H1 (cell line): Measurements from ENCODE around the gene PSD2. TPM values are rescaled to one million over a fixed set of nuclear protein-coding genes. Genes with fewer than 3 reads are reported as not detected.

ENCODE experiments used
- CTCF ChIA-PET: fragments of 300-600 bp; sonication (Branson Sonifier 250); formaldehyde crosslinking; loops from one replicate; lab custom pipeline; 2021; ENCODE audit not compliant: partially characterized antibody; lab: Charles Lee
- POLR2A ChIA-PET: fragments of 300-600 bp; sonication (Branson Sonifier 250); formaldehyde crosslinking; loops from one replicate; lab custom pipeline; 2021; ENCODE audit warnings: inconsistent platforms; ENCODE audit not compliant: partially characterized antibody; lab: Charles Lee
- DNase-seq, 2 experiments: peaks; one replicate each; pipeline versions ENCODE4 v3.0.0 to v3.0.0-alpha.2; 2010 to 2022; ENCODE audit warnings: low spot score in 2 of 2, low read depth in 1 of 2, mixed read lengths in 1 of 2
- FAIRE-seq: peaks from 2 replicates; lab custom pipeline; 2011; peaks lifted over from hg19 to GRCh38; lab: Jason Lieb, UNC
- H2AFZ ChIP-seq: 2 replicates; pipeline ENCODE4 v1.8.1; 2012; ENCODE audit warnings: low read length, inconsistent platforms
- H2AK5ac ChIP-seq: 2 replicates; pipeline ENCODE4 v1.6.1; 2013; ENCODE audit warnings: low read depth, low read length
- H2BK120ac ChIP-seq: replicated peaks from 2 replicates; pipeline ENCODE3; 2013; ENCODE audit warnings: low read depth, low read length, inconsistent platforms
- H2BK12ac ChIP-seq: 2 replicates; pipeline ENCODE4 v1.6.1; 2013; ENCODE audit warnings: low read depth, low read length
- H2BK15ac ChIP-seq: 2 replicates; pipeline ENCODE4 v1.6.1; 2013; ENCODE audit warnings: low read length
- H2BK20ac ChIP-seq: 2 replicates; pipeline ENCODE4 v1.6.1; 2013; ENCODE audit warnings: low read length
- H2BK5ac ChIP-seq: 2 replicates; pipeline ENCODE4 v1.6.1; 2013; ENCODE audit warnings: low read depth, low read length
- H3K14ac ChIP-seq: 2 replicates; pipeline ENCODE4 v1.6.1; 2013; ENCODE audit warnings: inconsistent platforms; ENCODE audit not compliant: insufficient read length
- H3K18ac ChIP-seq: 2 replicates; pipeline ENCODE4 v1.6.1; 2013; ENCODE audit warnings: low read length; ENCODE audit errors: extremely low read depth
- H3K23ac ChIP-seq: 2 replicates; pipeline ENCODE4 v1.6.1; 2013; ENCODE audit warnings: inconsistent platforms; ENCODE audit not compliant: insufficient read length
- H3K23me2 ChIP-seq: 2 replicates; pipeline ENCODE4 v1.6.1; 2013; ENCODE audit warnings: low read depth, low read length
- H3K27ac ChIP-seq: 2 replicates; pipeline ENCODE4 v1.6.1; 2011; ENCODE audit warnings: low read depth, low read length, inconsistent platforms
- H3K27me3 ChIP-seq, 4 experiments: replicated peaks in 1 of 4; 1 replicate in 1 of 4; 2 replicates in 3 of 4; pipeline versions ENCODE4 v1.6.1 to v1.8.1; 2011 to 2013; ENCODE audit warnings: low read length in 3 of 4, mild to moderate bottlenecking in 3 of 4, inconsistent platforms in 2 of 4, mixed read lengths in 2 of 4, moderate library complexity in 1 of 4; ENCODE audit not compliant: control insufficient read depth in 3 of 4, insufficient read depth in 3 of 4; ENCODE audit errors: extremely low read depth in 1 of 4
- H3K36me3 ChIP-seq, 4 experiments: 2 replicates each; pipeline versions ENCODE4 v1.6.1 to v1.8.1; 2011 to 2013; ENCODE audit warnings: mild to moderate bottlenecking in 4 of 4, low read length in 3 of 4, moderate library complexity in 2 of 4, control low read depth in 1 of 4, inconsistent platforms in 1 of 4; ENCODE audit not compliant: insufficient read depth in 4 of 4, control insufficient read depth in 2 of 4
- H3K4ac ChIP-seq: replicated peaks from 2 replicates; pipeline ENCODE3; 2013; ENCODE audit warnings: low read length, low read depth, mixed read lengths, inconsistent platforms; ENCODE audit not compliant: insufficient read length
- H3K4me1 ChIP-seq, 4 experiments: replicated peaks in 1 of 4; 1 replicate in 1 of 4; 2 replicates in 3 of 4; pipeline versions ENCODE4 v1.6.1 to v1.8.1; 2011 to 2013; ENCODE audit warnings: low read length in 3 of 4, inconsistent platforms in 2 of 4, mixed read lengths in 1 of 4; ENCODE audit not compliant: insufficient read depth in 4 of 4, control insufficient read depth in 3 of 4
- H3K4me2 ChIP-seq, 2 experiments: 2 replicates each; pipeline versions ENCODE4 v1.6.1 to v1.8.1; 2011 to 2013; ENCODE audit warnings: low read depth in 2 of 2, low read length in 2 of 2, control low read depth in 1 of 2, inconsistent platforms in 1 of 2, mild to moderate bottlenecking in 1 of 2; ENCODE audit not compliant: insufficient read depth in 1 of 2
- H3K4me3 ChIP-seq, 4 experiments: fragments of 200-600, 300-600 bp in 1 of 4; sonication (generic), shearing (Covaris generic), sonication (Bioruptor Twin) in 1 of 4; 2 replicates each; pipeline versions ENCODE4 v1.5.1 to v1.8.1; 2011 to 2016; ENCODE audit warnings: low read length in 4 of 4, low read depth in 3 of 4, control low read depth in 2 of 4, inconsistent platforms in 2 of 4, mild to moderate bottlenecking in 2 of 4, mixed read lengths in 1 of 4, moderate library complexity in 1 of 4; ENCODE audit not compliant: insufficient read depth in 2 of 4; ENCODE audit errors: extremely low read depth in 1 of 4
- H3K56ac ChIP-seq: replicated peaks from 2 replicates; pipeline ENCODE3; 2013; ENCODE audit warnings: low read depth, mild to moderate bottlenecking, mixed read lengths, low read length, inconsistent platforms; ENCODE audit not compliant: insufficient read length
- H3K79me1 ChIP-seq: 2 replicates; pipeline ENCODE4 v1.6.1; 2013; ENCODE audit warnings: low read depth, low read length, control low read depth
- H3K79me2 ChIP-seq, 2 experiments: 2 replicates each; pipeline versions ENCODE4 v1.6.1 to v1.8.1; 2012 to 2013; ENCODE audit warnings: low read length in 2 of 2, mild to moderate bottlenecking in 2 of 2, inconsistent platforms in 1 of 2; ENCODE audit not compliant: insufficient read depth in 2 of 2, control insufficient read depth in 1 of 2
- H3K9ac ChIP-seq, 4 experiments: replicated peaks in 1 of 4; 1 replicate in 1 of 4; 2 replicates in 3 of 4; pipeline versions ENCODE4 v1.6.1 to v1.8.1; 2011 to 2013; ENCODE audit warnings: low read depth in 3 of 4, low read length in 3 of 4, control low read depth in 2 of 4, mild to moderate bottlenecking in 2 of 4, moderate library complexity in 2 of 4, inconsistent platforms in 1 of 4; ENCODE audit errors: extremely low read depth in 1 of 4
- H3K9me3 ChIP-seq, 2 experiments: 2 replicates each; pipeline versions ENCODE4 v1.6.1 to v1.8.1; 2012 to 2013; ENCODE audit warnings: mild to moderate bottlenecking in 2 of 2, moderate library complexity in 2 of 2, control low read depth in 1 of 2, inconsistent platforms in 1 of 2, low read depth in 1 of 2, low read length in 1 of 2, mixed read lengths in 1 of 2; ENCODE audit not compliant: insufficient read depth in 2 of 2
- H4K20me1 ChIP-seq, 2 experiments: replicated peaks in 1 of 2; 2 replicates each; pipeline versions ENCODE3 to v1.8.1; 2011 to 2013; ENCODE audit warnings: inconsistent platforms in 2 of 2, low read length in 2 of 2, mild to moderate bottlenecking in 1 of 2; ENCODE audit not compliant: insufficient read depth in 2 of 2, control insufficient read depth in 1 of 2
- H4K5ac ChIP-seq: 2 replicates; pipeline ENCODE4 v1.6.1; 2013; ENCODE audit warnings: low read length, low read depth, mixed read lengths, inconsistent platforms; ENCODE audit not compliant: insufficient read length
- H4K8ac ChIP-seq: 2 replicates; pipeline ENCODE4 v1.8.0; 2013; ENCODE audit warnings: mild to moderate bottlenecking, moderate library complexity, low read length, inconsistent platforms; ENCODE audit not compliant: insufficient read depth; ENCODE audit errors: extremely low read depth
- H4K91ac ChIP-seq: replicated peaks from 2 replicates; pipeline ENCODE3; 2013; ENCODE audit warnings: low read length, mixed read lengths, inconsistent platforms; ENCODE audit not compliant: insufficient read length
- KDM4A ChIP-seq: IDR thresholded peaks from one replicate; pipeline ENCODE4 v1.7.1; 2012; ENCODE audit warnings: low read depth, mild to moderate bottlenecking, moderate library complexity, low read length, inconsistent platforms; ENCODE audit not compliant: severe bottlenecking
- POLR2A ChIP-seq, 2 experiments: IDR thresholded peaks; 1 replicate in 1 of 2; 2 replicates in 1 of 2; pipeline ENCODE4 v1.6.1; 2011; ENCODE audit warnings: low read depth in 2 of 2, low read length in 2 of 2, mild to moderate bottlenecking in 2 of 2; ENCODE audit errors: control extremely low read depth in 1 of 2
- RNF2 ChIP-seq: fragments of 200-900, 300-1000 bp; sonication (generic); IDR thresholded peaks from 2 replicates; pipeline ENCODE4 v1.7.1; 2016; ENCODE audit warnings: borderline replicate concordance, low read depth, mild to moderate bottlenecking, antibody characterized with exemption, low read length; ENCODE audit not compliant: poor library complexity, severe bottlenecking; ENCODE audit errors: missing control alignments
- SRF ChIP-seq: IDR thresholded peaks from 2 replicates; pipeline ENCODE4 v1.6.1; 2011; ENCODE audit warnings: mild to moderate bottlenecking, low read depth, low read length, moderate library complexity
- WGBS, 2 experiments: shearing (Covaris generic) in 1 of 2; methylation state at CpG; one replicate each; pipeline versions ENCODE4 v1.1.6 to v1.1.7; 2013 to 2015; ENCODE audit warnings: low lambda C conversion rate in 2 of 2, mixed read lengths in 2 of 2, inconsistent platforms in 1 of 2, low coverage in 1 of 2, missing lambda C conversion rate in 1 of 2; ENCODE audit not compliant: insufficient replicate concordance in 2 of 2, insufficient coverage in 1 of 2, insufficient read length in 1 of 2; ENCODE audit errors: extremely low coverage in 1 of 2, missing lambda C conversion rate in 1 of 2; 5-methylcytosine and 5-hydroxymethylcytosine counted together
- polyA plus RNA-seq, 7 experiments: library from polyadenylated mRNA; depleted of rRNA in 3 of 7; stranded (reverse) in 5 of 7; unstranded in 2 of 7; fragments of >200 nt in 5 of 7; fragments of 200-250 nt in 2 of 7; gene quantifications; 1 replicate in 5 of 7; 2 replicates in 1 of 7; 4 replicates in 1 of 7; pipeline versions ENCODE4 v1.2.1 to v1.2.3, GENCODE V29; 2011 to 2013; ENCODE audit warnings: missing spikeins in 2 of 7, mixed read lengths in 2 of 7
- total RNA-seq: library from RNA; stranded (reverse); fragmentation: NEBNext Ultra II Directional; extraction: Animal tissue kit (Norgen Biotek cat#: 25700); gene quantifications from 2 replicates; pipeline ENCODE4 v1.2.1, GENCODE V29; 2021

Gene PSD2
- total and polyA plus RNA-seq, 2 of the 8 experiments (the other 6 are each of a cell fraction or from before 2014, with no cell fraction given) = 0.06 to 0.14 TPM

DNA sequence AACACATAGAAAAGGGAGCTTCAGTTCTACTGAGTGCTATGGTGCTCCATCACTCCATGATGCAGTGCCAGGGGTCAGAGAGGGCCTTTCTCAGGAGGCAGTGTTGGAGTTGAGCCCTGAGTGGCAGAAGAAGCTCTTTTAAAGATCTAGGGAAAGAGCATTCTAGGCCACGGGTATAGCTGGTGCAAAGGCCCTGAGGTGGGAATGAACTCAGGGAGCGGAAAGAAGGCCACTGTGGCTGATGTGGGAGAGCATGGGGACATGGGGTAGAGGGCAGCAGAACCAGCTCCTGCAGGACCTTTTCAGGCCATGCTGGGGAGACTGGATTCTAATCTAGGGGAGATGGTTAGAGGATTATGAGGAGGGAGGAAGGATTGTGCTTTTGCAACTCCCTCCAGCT is 9.9 kb downstream of the PSD2 start:
- Histone ChIP-seq H2AFZ (no peak overlapping the region), H3K23me2 (no peaks in the 10 kb centered on the region), H4K5ac (no peak overlapping the region), H3K56ac (no peak overlapping the region), H3K9ac (no peak overlapping the region), H2BK120ac (no peak overlapping the region), H3K79me2 (no peaks in the 10 kb centered on the region), H3K18ac (no peak overlapping the region), H4K91ac (no peak overlapping the region), H2BK12ac (no peak overlapping the region), H3K14ac (no peak overlapping the region), H3K4ac (no peak overlapping the region), H3K79me1 (no peaks in the 10 kb centered on the region), H3K36me3 (no peaks in the 10 kb centered on the region), H3K4me3 (no peak overlapping the region), H2AK5ac (no peak overlapping the region), H2BK20ac (no peak overlapping the region), H3K23ac (no peak overlapping the region), H3K4me1 (no peaks in the 10 kb centered on the region), H3K4me2 (no peak overlapping the region), H3K9me3 (no peaks in the 10 kb centered on the region), H2BK15ac (no peak overlapping the region), H4K20me1 (peaks cover 0 to 4% of the 10 kb centered on the region in 2 experiments), H2BK5ac (no peak overlapping the region), H3K27me3 (peaks cover 0 to 3% (median 1%) of the 10 kb centered on the region in 4 experiments; a peak in 3 of 7 replicates), H3K27ac (no peak overlapping the region), H4K8ac (no peak overlapping the region)
- CTCF ChIA-PET = interaction anchor here (0.7 to 9.2 kb wide), 12 partner anchors 8 to 418 kb away, joined by 3 to 68 read pairs (median 9); partner anchors contain the start of gene PSD2
- 95% methylated on average over 2 of the region's 2 CpGs; no CpG with 5 or more reads in 1 of the 2 experiments for WGBS, 2 experiments
- TF ChIP-seq SRF (no peak), POLR2A (IDR thresholded peaks at IDR 0.05; ENCODE audit: control extremely low read depth in 1 of 2, low read depth in 2 of 2, low read length in 2 of 2) (no peak), RNF2 (no peak), KDM4A (no peak)
- no peak for DNase-seq
- no peak for FAIRE-seq
- POLR2A ChIA-PET = interaction anchor here (0.9 to 1.8 kb wide), 2 partner anchors 9 to 21 kb away, joined by 3 to 5 read pairs; no protein-coding TSS in a partner anchor
